K562 (cell line): ENCODE results near the gene RAI1. TPM values are rescaled to one million over a fixed set of nuclear protein-coding genes. Genes with fewer than 3 reads are reported as not detected.

Experiments
- ATAC-seq: fragments of 200-7000 bp; cut with Tn5 transposase; 3 replicates; pipeline ENCODE4 v1.9.1; 2020; ENCODE audit warnings: moderate library complexity
- BruUV-seq: library from RNA; stranded (reverse); fragments of 400-500 nt; replicated peaks from 2 replicates; lab custom pipeline; 2021; lab: Mats Ljungman, UMichigan
- CTCF ChIA-PET: fragments of 300-600 bp; formaldehyde crosslinking; extraction: SDS; loops from one replicate; lab custom pipeline; 2021; ENCODE audit warnings: low intra/inter-chr PET ratio; lab: Yijun Ruan, JAX
- POLR2A ChIA-PET: fragments of 300-600, 350-650 bp; sonication (Branson Sonifier 250); formaldehyde crosslinking; extraction: SDS; loops from one replicate; lab custom pipeline; 2021; ENCODE audit warnings: antibody characterized with exemption, inconsistent platforms; lab: Yijun Ruan, JAX
- DNase-seq, 4 experiments: peaks; one replicate each; pipeline versions ENCODE4 v3.0.0 to v3.0.0-alpha.2; 2011 to 2018; ENCODE audit warnings: low spot score in 3 of 4, mixed read lengths in 3 of 4; ENCODE audit errors: extremely low read depth in 1 of 4
- FAIRE-seq: peaks from 2 replicates; lab custom pipeline; 2011; peaks lifted over from hg19 to GRCh38; lab: Jason Lieb, UNC
- H2AFZ ChIP-seq: 2 replicates; pipeline ENCODE4 v1.6.0; 2011; ENCODE audit warnings: low read depth, low read length, control low read depth, inconsistent platforms
- H3K27ac ChIP-seq: fragments of 200-600 bp; 3 replicates; pipeline ENCODE4 v1.8.0; 2011; ENCODE audit warnings: low read depth, mild to moderate bottlenecking, control low read depth, inconsistent platforms, low read length, moderate library complexity, mixed read lengths; ENCODE audit errors: extremely low read depth
- H3K27me3 ChIP-seq, 2 experiments: fragments of 300-600 bp in 1 of 2; 2 replicates in 1 of 2; 3 replicates in 1 of 2; pipeline versions ENCODE4 v1.6.0 to v1.8.0; 2011; ENCODE audit warnings: inconsistent platforms in 2 of 2, low read length in 2 of 2, mild to moderate bottlenecking in 1 of 2, mixed read lengths in 1 of 2, moderate library complexity in 1 of 2; ENCODE audit not compliant: control insufficient read depth in 2 of 2, insufficient read depth in 2 of 2
- H3K36me3 ChIP-seq: fragments of 300-600 bp; 3 replicates; pipeline ENCODE4 v1.8.0; 2011; ENCODE audit warnings: mild to moderate bottlenecking, low read length, inconsistent platforms; ENCODE audit not compliant: control insufficient read depth, insufficient read depth
- H3K4me1 ChIP-seq, 2 experiments: fragments of 200-600 bp in 1 of 2; replicated peaks in 1 of 2; 2 replicates in 1 of 2; 3 replicates in 1 of 2; pipeline versions ENCODE4 v1.5.1 to v1.8.0; 2011; ENCODE audit warnings: inconsistent platforms in 2 of 2, low read length in 2 of 2, mild to moderate bottlenecking in 1 of 2, mixed read lengths in 1 of 2, moderate library complexity in 1 of 2; ENCODE audit not compliant: control insufficient read depth in 2 of 2, insufficient read depth in 2 of 2
- H3K4me2 ChIP-seq: 2 replicates; pipeline ENCODE4 v1.6.1; 2011; ENCODE audit warnings: low read length, control low read depth, inconsistent platforms, mixed read lengths; ENCODE audit not compliant: insufficient read depth
- H3K4me3 ChIP-seq: fragments of 200-600 bp; sonication (generic), shearing (Covaris generic); 2 replicates; pipeline ENCODE4 v1.5.1; 2016; ENCODE audit warnings: control low read depth, inconsistent platforms
- H3K79me2 ChIP-seq: fragments of 200-600 bp; 3 replicates; pipeline ENCODE4 v1.8.0; 2011; ENCODE audit warnings: low read length, inconsistent platforms; ENCODE audit not compliant: control insufficient read depth, insufficient read depth
- H3K9ac ChIP-seq, 2 experiments: 2 replicates each; pipeline versions ENCODE4 v1.6.0 to v1.6.1; 2011; ENCODE audit warnings: low read depth in 2 of 2, low read length in 2 of 2, control low read depth in 1 of 2, inconsistent platforms in 1 of 2, mild to moderate bottlenecking in 1 of 2, mixed read lengths in 1 of 2; ENCODE audit not compliant: insufficient read depth in 1 of 2
- H3K9me1 ChIP-seq: one replicate; pipeline ENCODE4 v1.6.0; 2011; ENCODE audit warnings: inconsistent platforms, mild to moderate bottlenecking, low read length, moderate library complexity; ENCODE audit not compliant: control insufficient read depth, insufficient read depth
- H3K9me3 ChIP-seq: replicated peaks from 2 replicates; pipeline ENCODE4 v1.5.1; 2011; ENCODE audit warnings: low read depth, low read length, inconsistent platforms; ENCODE audit not compliant: control insufficient read depth, insufficient read depth
- H4K20me1 ChIP-seq: replicated peaks from 2 replicates; pipeline ENCODE4 v1.6.1; 2011; ENCODE audit warnings: low read length, inconsistent platforms, mixed read lengths; ENCODE audit not compliant: control insufficient read depth, insufficient read depth
- BCOR ChIP-seq: fragments of 450-650 bp; IDR thresholded peaks from 2 replicates; pipeline ENCODE4 v1.6.1; 2016
- CBFA2T3 ChIP-seq: fragments of 450-650 bp; IDR thresholded peaks from 2 replicates; pipeline ENCODE4 v1.6.1; 2017
- FOXA1 ChIP-seq: fragments of 450-650 bp; IDR thresholded peaks from 2 replicates; pipeline ENCODE4 v1.6.1; 2016; ENCODE audit warnings: mild to moderate bottlenecking, borderline replicate concordance
- HCFC1 ChIP-seq: IDR thresholded peaks from 2 replicates; pipeline ENCODE4 v1.6.1; 2012; ENCODE audit warnings: low read depth, low read length, improper control_type of control experiment
- KDM1A ChIP-seq, 2 experiments: fragments of 450-650 bp; IDR thresholded peaks; 2 replicates each; pipeline ENCODE4 v1.6.1; 2016; ENCODE audit warnings: mild to moderate bottlenecking in 2 of 2
- POLR2A ChIP-seq: fragments of 450-650 bp; conservative IDR thresholded peaks from 2 replicates; pipeline ENCODE4 v1.6.1; 2016
- RBM25 ChIP-seq: fragments of 200-400 bp; formaldehyde crosslinking; IDR thresholded peaks from 2 replicates; pipeline ENCODE4 v1.6.1; 2018; ENCODE audit warnings: low read length, low read depth, moderate library complexity; ENCODE audit not compliant: severe bottlenecking
- RERE ChIP-seq: sonication (generic); formaldehyde crosslinking; IDR thresholded peaks from 2 replicates; pipeline ENCODE4 v1.8.0; 2023; ENCODE audit warnings: missing genetic modification reagents, mild to moderate bottlenecking, borderline replicate concordance
- ZFP36 ChIP-seq: fragments of 150-350 bp; IDR thresholded peaks from 2 replicates; pipeline ENCODE4 v1.6.1; 2018; ENCODE audit warnings: low read length, low read depth; ENCODE audit not compliant: partially characterized antibody
- ZMIZ1 ChIP-seq, 2 experiments: fragments of 150-350 bp in 1 of 2; IDR thresholded peaks; 2 replicates each; pipeline ENCODE4 v1.6.1; 2012 to 2016; ENCODE audit warnings: low read depth in 2 of 2, low read length in 2 of 2, mild to moderate bottlenecking in 1 of 2, moderate library complexity in 1 of 2
- WGBS: fragments of 100-300 bp; shearing (Covaris generic); methylation state at CpG from one replicate; pipeline ENCODE4 v1.1.6; 2016; ENCODE audit warnings: low coverage, mixed read lengths; ENCODE audit not compliant: insufficient coverage; ENCODE audit errors: missing lambda C conversion rate; 5-methylcytosine and 5-hydroxymethylcytosine counted together
- in situ Hi-C: fragments of 300-500 bp; cut with MboI; formaldehyde crosslinking; loops from 4 replicates; pipeline ENCODE4 v1.15.0; 2018; ENCODE audit warnings: inconsistent platforms, mixed read lengths
- intact Hi-C: fragments of 100-400 bp; cut with micrococcal nuclease; formaldehyde crosslinking; loops from 2 replicates; pipeline ENCODE4 v1.14.2; 2022
- polyA plus RNA-seq, 8 experiments: library from polyadenylated mRNA; depleted of rRNA in 4 of 8; stranded (reverse) in 5 of 8; unstranded in 3 of 8; fragments of >200 nt; fragmentation: Nextera tagmentation in 2 of 8; fragmentation: Illumina TruSeq in 1 of 8; extraction: Ambion mirVana in 2 of 8; extraction: Trizol in 1 of 8; gene quantifications; 2 replicates each; pipeline versions ENCODE4 v1.2.1 to v1.2.3, GENCODE V29; 2011 to 2014; ENCODE audit warnings: inconsistent platforms in 1 of 8, missing spikeins in 1 of 8
- total RNA-seq, 7 experiments: library from RNA; depleted of rRNA in 6 of 7; stranded (reverse); fragments of >200 nt in 6 of 7; fragmentation: Illumina TruSeq in 2 of 7; extraction: Trizol in 2 of 7; gene quantifications; 2 replicates each; pipeline versions ENCODE4 v1.2.1 to v1.2.3, GENCODE V29; 2011 to 2021; ENCODE audit warnings: low replicate concordance in 1 of 7

The RAI1 gene
- total and polyA plus RNA-seq, 9 of the 15 experiments (the other 6 are each of a cell fraction or from before 2014, with no cell fraction given) = 0.68 to 19.9 (median 5.5) TPM

- TF ChIP-seq ZMIZ1 (IDR thresholded peaks at IDR 0.05; ENCODE audit: low read depth in 2 of 2, low read length in 2 of 2) (no peak), HCFC1 (no peak), FOXA1 (no peak)
These were observed 95.6 kb downstream of the RAI1 start (continued) for GRCh38 chr17:17776889-17777288.

GRCh38 chr17:17778308-17779014 lies 97.2 kb downstream of the RAI1 start:
- Histone ChIP-seq H3K36me3 (no peaks in the 10 kb centered on the region), H3K27me3 (no peaks in the 10 kb centered on the region), H3K4me1 (peaks cover 9 to 47% of the 10 kb centered on the region in 2 experiments; a peak in 4 of 5 replicates), H3K9me3 (no peaks in the 10 kb centered on the region), H3K4me3 (no peak overlapping the region), H2AFZ (no peak overlapping the region), H3K27ac (no peak overlapping the region), H4K20me1 (no peaks in the 10 kb centered on the region), H3K9ac (no peak overlapping the region), H3K9me1 (no peaks in the 10 kb centered on the region), H3K4me2 (no peak overlapping the region), H3K79me2 (peaks cover 4% of the 10 kb centered on the region; the same call in 1 of the 3 replicates)
- no TSS peak for BruUV-seq
- DNase-seq = no peak
- intact Hi-C loops (no loop called here), in situ Hi-C loops (no loop called here)
- FAIRE-seq = peak; percentile 55
- CTCF ChIA-PET = no interaction called here
- no peak for TF ChIP-seq RERE (CRISPR knock-in tag)
- TF ChIP-seq BCOR = peak; percentile 47; the same call in 1 of the 2 replicates
- TF ChIP-seq ZFP36 = peak; percentile 72
- TF ChIP-seq KDM1A (IDR thresholded peaks at IDR 0.05) = 0 out of 4 replicates have a peak, but pooled peaks of 1 of the 2 experiments have one; percentile 33
- no peak for TF ChIP-seq POLR2A
- no peak for TF ChIP-seq CBFA2T3
- TF ChIP-seq RBM25 = peak; percentile 43
- 81% methylated on average over 6 of the region's 8 CpGs for WGBS
- no peak for ATAC-seq
- POLR2A ChIA-PET = interaction anchor here (0.6 to 0.9 kb wide), 2 partner anchors 82 to 85 kb away, joined by 3 to 4 read pairs; no protein-coding TSS in a partner anchor
